ENCODE results near the gene CADM2.

The CADM2 gene

GRCh38 chr3:85912980-85913379 is 954.2 kb downstream of the CADM2 start:
- Histone ChIP-seq H3K36me3 (ENCODE audit: control insufficient read depth in 2 of 2, insufficient read depth in 1 of 2, low read length in 2 of 2) (no peaks in the 10 kb centered on the region), H3K27ac (ENCODE audit: extremely low read depth, low read depth, low read length) (no peak overlapping the region), H3K4me3 (ENCODE audit: low read depth, low read length) (no peak overlapping the region), H3K9me3 (ENCODE audit: control insufficient read depth, insufficient read depth, low read depth, low read length) (no peaks in the 10 kb centered on the region), H3K4me1 (ENCODE audit: control insufficient read depth, insufficient read depth, low read length) (no peaks in the 10 kb centered on the region)
- ChIA-PET POLR2A (no interaction called here), CTCF (no interaction called here)
- no peak for TF ChIP-seq ZNF274 (IDR thresholded peaks at IDR 0.05; ENCODE audit: low read length)
- no peak for TF ChIP-seq ZNF274 (tag by site-specific recombination; IDR thresholded peaks at IDR 0.05; ENCODE audit: borderline replicate concordance)
- TF ChIP-seq ZNF600 (tag by site-specific recombination; IDR thresholded peaks at IDR 0.05), result no peak
- TF ChIP-seq ZBTB1 (tag by site-specific recombination; IDR thresholded peaks at IDR 0.05), result no peak
- no peak for TF ChIP-seq ZNF704 (tag by site-specific recombination; IDR thresholded peaks at IDR 0.05)
- TF ChIP-seq ZNF292 (tag by site-specific recombination; IDR thresholded peaks at IDR 0.05; ENCODE audit: borderline replicate concordance, low read depth), result no peak
- TF ChIP-seq ZNF837 (tag by site-specific recombination; IDR thresholded peaks at IDR 0.05), result no peak
- no peak for TF ChIP-seq ZBTB11 (tag by site-specific recombination; conservative IDR thresholded peaks at IDR 0.05; ENCODE audit: low read depth)
- no peak for TF ChIP-seq ZBTB49 (tag by site-specific recombination; IDR thresholded peaks at IDR 0.05; ENCODE audit: low read depth)
- TF ChIP-seq SP3 (tag by site-specific recombination; IDR thresholded peaks at IDR 0.05), result no peak
- TF ChIP-seq PBX3 (CRISPR knock-in tag; IDR thresholded peaks at IDR 0.05), result no peak
- TF ChIP-seq ZNF449 (tag by site-specific recombination; IDR thresholded peaks at IDR 0.05), result no peak
- TF ChIP-seq ZBTB17 (tag by site-specific recombination; IDR thresholded peaks at IDR 0.05), result no peak
- TF ChIP-seq OSR2 (tag by site-specific recombination; IDR thresholded peaks at IDR 0.05), result no peak
- TF ChIP-seq ZNF248 (tag by site-specific recombination; IDR thresholded peaks at IDR 0.05), result no peak

- no peak overlapping the region for H3K27ac ChIP-seq (ENCODE audit: extremely low read depth, low read depth, low read length)
- no peaks in the 10 kb centered on the region for H3K4me1 ChIP-seq (ENCODE audit: control insufficient read depth, insufficient read depth, low read length)
- no peaks in the 10 kb centered on the region for H3K36me3 ChIP-seq (ENCODE audit: control insufficient read depth in 2 of 2, insufficient read depth in 1 of 2, low read length in 2 of 2)
- ChIA-PET CTCF (no interaction called here), POLR2A (no interaction called here)
- H3K9me3 ChIP-seq (ENCODE audit: control insufficient read depth, insufficient read depth, low read depth, low read length), result no peaks in the 10 kb centered on the region
- no peak overlapping the region for H3K4me3 ChIP-seq (ENCODE audit: low read depth, low read length)
- TF ChIP-seq ZNF10 (tag by site-specific recombination; IDR thresholded peaks at IDR 0.05) (no peak), ZNF654 (tag by site-specific recombination; IDR thresholded peaks at IDR 0.05; ENCODE audit: low read depth) (no peak), ZSCAN4 (tag by site-specific recombination; IDR thresholded peaks at IDR 0.05) (no peak), ZIC2 (tag by site-specific recombination; IDR thresholded peaks at IDR 0.05) (no peak), ZNF521 (tag by site-specific recombination; IDR thresholded peaks at IDR 0.05) (no peak), SETDB1 (IDR thresholded peaks at IDR 0.05; ENCODE audit: insufficient read length, low read length) (no peak), ZNF600 (tag by site-specific recombination; IDR thresholded peaks at IDR 0.05) (no peak), FEZF1 (tag by site-specific recombination; IDR thresholded peaks at IDR 0.05) (no peak), AEBP2 (tag by site-specific recombination; IDR thresholded peaks at IDR 0.05; ENCODE audit: borderline replicate concordance) (no peak), ZNF223 (tag by site-specific recombination; IDR thresholded peaks at IDR 0.05) (no peak)
These were observed 963.6 kb downstream of the CADM2 start for GRCh38 chr3:85922374-85922773.
